ENCODE measurements around the gene OR2B2. TPM values are rescaled to one million over a fixed set of nuclear protein-coding genes. Genes with fewer than 3 reads are reported as not detected.

The OR2B2 gene
- total RNA-seq, 1 donor from 2014 or later = not detected

DNA sequence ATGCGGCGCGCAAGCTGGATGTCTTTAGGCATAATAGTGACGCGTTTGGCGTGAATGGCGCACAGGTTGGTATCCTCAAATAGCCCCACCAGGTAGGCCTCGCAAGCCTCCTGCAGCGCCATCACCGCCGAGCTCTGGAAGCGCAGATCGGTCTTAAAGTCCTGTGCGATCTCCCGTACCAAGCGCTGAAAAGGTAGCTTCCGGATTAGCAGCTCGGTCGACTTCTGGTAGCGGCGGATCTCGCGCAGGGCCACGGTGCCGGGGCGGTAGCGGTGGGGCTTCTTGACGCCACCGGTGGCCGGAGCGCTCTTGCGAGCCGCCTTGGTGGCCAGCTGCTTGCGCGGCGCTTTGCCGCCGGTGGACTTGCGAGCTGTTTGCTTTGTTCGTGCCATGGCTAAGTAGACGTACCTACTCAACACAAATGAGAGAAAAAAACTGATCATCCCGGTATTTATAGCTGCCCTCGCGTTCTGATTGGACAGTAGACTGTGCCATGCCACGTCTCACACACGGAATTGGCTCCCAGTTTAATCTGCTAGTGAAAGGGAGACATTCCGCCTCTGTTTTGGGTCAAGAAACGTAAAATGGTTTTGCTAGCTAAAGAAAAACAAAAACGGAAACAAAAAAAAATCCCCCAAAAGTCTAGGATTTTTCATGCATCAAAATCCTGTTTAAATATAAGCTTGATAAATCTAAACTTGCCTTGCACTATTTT lies 40.1 kb downstream of the OR2B2 start:
- no peaks in the 10 kb centered on the region for H3K36me3 Mint-ChIP-seq (ENCODE audit: insufficient read depth)
- DNase-seq (ENCODE audit: low spot score, unreplicated experiment) = peak; percentile 76
- TF ChIP-seq, protein P1, sequence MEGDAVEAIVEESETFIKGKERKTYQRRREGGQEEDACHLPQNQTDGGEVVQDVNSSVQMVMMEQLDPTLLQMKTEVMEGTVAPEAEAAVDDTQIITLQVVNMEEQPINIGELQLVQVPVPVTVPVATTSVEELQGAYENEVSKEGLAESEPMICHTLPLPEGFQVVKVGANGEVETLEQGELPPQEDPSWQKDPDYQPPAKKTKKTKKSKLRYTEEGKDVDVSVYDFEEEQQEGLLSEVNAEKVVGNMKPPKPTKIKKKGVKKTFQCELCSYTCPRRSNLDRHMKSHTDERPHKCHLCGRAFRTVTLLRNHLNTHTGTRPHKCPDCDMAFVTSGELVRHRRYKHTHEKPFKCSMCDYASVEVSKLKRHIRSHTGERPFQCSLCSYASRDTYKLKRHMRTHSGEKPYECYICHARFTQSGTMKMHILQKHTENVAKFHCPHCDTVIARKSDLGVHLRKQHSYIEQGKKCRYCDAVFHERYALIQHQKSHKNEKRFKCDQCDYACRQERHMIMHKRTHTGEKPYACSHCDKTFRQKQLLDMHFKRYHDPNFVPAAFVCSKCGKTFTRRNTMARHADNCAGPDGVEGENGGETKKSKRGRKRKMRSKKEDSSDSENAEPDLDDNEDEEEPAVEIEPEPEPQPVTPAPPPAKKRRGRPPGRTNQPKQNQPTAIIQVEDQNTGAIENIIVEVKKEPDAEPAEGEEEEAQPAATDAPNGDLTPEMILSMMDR (IDR thresholded peaks at IDR 0.05; ENCODE audit: unreplicated experiment) = peak; percentile 48
- H3K27me3 Mint-ChIP-seq = no peaks in the 10 kb centered on the region
- H3K9me3 Mint-ChIP-seq (ENCODE audit: low read depth) = no peaks in the 10 kb centered on the region
- H3K4me1 Mint-ChIP-seq (ENCODE audit: low read depth) = peaks cover 31% of the 10 kb centered on the region
- H3K27ac Mint-ChIP-seq = peak overlapping the region; percentile 98
- H3K4me3 Mint-ChIP-seq (ENCODE audit: low read depth) = peak overlapping the region; percentile 92

DNA sequence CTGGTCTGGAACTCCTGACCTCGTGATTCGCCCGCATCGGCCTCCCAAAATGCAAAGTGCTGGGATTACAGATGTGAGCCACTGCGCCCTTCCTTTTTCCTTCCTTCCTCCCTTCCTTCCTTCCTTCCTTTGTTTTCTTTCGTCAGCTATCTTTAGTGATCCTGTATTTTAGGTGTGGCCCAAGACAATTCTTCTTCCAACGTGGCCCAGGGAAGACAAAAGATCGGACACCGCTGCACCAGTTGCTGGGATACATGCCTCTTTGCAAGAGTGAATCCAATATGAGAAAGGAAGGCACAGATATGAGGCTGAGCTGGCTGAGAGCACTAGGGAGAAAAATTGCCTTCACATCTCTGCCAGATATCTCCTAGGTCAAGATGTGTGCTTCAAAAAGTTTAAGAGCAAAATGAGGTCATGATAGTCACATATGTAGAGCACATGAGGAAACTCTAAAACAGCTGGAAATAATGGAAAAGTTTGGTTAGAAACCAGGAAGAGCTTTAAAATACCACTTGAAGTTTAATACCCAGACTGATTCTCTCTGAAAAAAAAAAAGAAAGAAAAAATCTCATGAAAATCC lies 41.8 kb downstream of the OR2B2 start:
- peaks cover 36% of the 10 kb centered on the region for H3K4me1 Mint-ChIP-seq (ENCODE audit: low read depth)
- DNase-seq (ENCODE audit: low spot score, unreplicated experiment) = no peak
- H3K9me3 Mint-ChIP-seq (ENCODE audit: low read depth) = no peaks in the 10 kb centered on the region
- TF ChIP-seq, protein P1 (IDR thresholded peaks at IDR 0.05; ENCODE audit: unreplicated experiment) = no peak
- peak overlapping the region; percentile 98 for H3K27ac Mint-ChIP-seq
- no peaks in the 10 kb centered on the region for H3K27me3 Mint-ChIP-seq
- H3K36me3 Mint-ChIP-seq (ENCODE audit: insufficient read depth) = no peaks in the 10 kb centered on the region
- H3K4me3 Mint-ChIP-seq (ENCODE audit: low read depth) = peak overlapping the region; percentile 92

DNA sequence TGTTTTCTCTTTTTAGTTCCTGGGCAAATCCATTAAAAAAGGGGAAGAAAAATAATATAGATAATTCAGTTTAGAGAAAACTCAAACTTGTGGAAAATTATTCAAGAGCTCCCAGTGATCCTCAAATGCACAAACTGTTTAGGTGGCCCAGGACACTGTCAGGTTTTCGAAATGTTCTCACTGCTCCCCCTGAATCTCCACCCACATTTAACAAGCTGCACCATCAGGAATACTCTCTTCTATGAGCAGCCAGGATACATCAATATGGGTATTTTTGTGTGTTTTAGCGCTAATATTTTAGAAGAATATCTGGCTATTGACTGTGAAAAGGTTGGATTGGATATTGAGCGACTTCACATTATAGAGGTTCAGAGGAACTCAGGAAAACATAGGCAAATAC lies 43.9 kb downstream of the OR2B2 start:
- peaks cover 11% of the 10 kb centered on the region for H3K9me3 Mint-ChIP-seq (ENCODE audit: low read depth)
- no peak for DNase-seq (ENCODE audit: low spot score, unreplicated experiment)
- peaks cover 33% of the 10 kb centered on the region for H3K4me1 Mint-ChIP-seq (ENCODE audit: low read depth)
- peaks cover 10% of the 10 kb centered on the region for H3K36me3 Mint-ChIP-seq (ENCODE audit: insufficient read depth)
- no peak overlapping the region for H3K4me3 Mint-ChIP-seq (ENCODE audit: low read depth)
- H3K27ac Mint-ChIP-seq = peak overlapping the region; percentile 98
- TF ChIP-seq, protein P1 (IDR thresholded peaks at IDR 0.05; ENCODE audit: unreplicated experiment) = no peak
- no peaks in the 10 kb centered on the region for H3K27me3 Mint-ChIP-seq

DNA sequence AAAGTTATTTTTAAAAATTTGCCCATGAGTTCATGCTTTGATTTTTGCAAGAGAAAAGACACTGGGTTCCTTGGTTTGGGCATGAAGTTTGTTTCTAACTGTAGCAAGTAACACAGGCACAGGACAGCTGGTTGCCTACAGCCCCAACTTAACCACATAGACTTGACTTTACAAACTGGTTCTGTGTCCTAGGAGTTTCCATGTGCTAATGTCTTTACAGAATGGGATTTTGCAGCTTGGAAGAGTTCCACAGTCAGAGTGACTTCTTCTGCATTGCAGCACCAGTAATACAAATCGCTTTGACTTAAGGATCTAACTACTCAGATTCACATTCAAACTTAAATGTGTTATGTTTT lies 44.3 kb downstream of the OR2B2 start:
- H3K27me3 Mint-ChIP-seq = no peaks in the 10 kb centered on the region
- H3K27ac Mint-ChIP-seq = peak overlapping the region; percentile 98
- TF ChIP-seq, protein P1 (IDR thresholded peaks at IDR 0.05; ENCODE audit: unreplicated experiment) = no peak
- peaks cover 30% of the 10 kb centered on the region for H3K4me1 Mint-ChIP-seq (ENCODE audit: low read depth)
- H3K9me3 Mint-ChIP-seq (ENCODE audit: low read depth) = peaks cover 11% of the 10 kb centered on the region
- peaks cover 10% of the 10 kb centered on the region for H3K36me3 Mint-ChIP-seq (ENCODE audit: insufficient read depth)
- peak overlapping the region; percentile 82 for H3K4me3 Mint-ChIP-seq (ENCODE audit: low read depth)
- no peak for DNase-seq (ENCODE audit: low spot score, unreplicated experiment)

DNA sequence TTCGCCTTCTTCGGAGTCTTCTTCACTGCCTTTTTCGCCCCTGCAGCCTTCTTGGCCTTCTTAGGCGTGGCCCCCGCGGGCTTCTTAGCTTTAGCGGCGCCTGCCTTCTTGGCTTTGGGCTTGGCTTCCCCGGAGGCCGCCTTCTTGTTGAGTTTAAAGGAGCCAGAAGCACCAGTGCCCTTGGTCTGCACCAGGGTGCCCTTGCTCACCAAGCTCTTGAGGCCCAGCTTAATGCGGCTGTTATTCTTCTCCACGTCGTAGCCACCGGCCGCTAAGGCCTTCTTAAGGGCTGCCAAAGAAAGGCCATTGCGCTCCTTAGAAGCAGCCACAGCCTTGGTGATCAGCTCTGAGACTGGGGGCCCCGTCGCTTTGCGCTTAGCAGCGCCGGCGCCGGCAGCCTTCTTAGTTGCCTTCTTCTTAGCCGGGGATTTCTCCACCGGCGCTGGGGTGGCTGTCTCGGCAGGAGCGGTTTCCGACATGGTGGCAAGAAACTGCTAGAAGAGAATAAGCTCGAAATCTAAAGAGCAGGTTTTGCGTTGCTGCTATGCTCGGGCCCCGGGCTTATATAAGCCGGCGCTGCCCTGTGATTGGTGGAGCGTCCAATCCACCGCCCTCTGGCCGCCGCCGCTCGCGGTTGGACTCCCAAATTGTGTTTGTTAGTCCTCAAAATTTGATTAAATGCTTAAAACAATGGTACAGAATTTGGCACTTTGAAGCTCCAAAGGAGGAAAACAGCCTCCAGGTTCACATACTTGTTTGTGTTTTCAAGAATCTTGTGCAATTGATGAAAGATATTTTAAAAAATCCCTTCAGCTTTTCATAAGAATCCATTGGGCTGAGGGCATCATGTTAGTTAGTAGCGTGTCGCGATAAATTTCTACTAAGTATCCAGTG lies 44.9 kb downstream of the OR2B2 start:
- Mint-ChIP-seq H3K36me3 (ENCODE audit: insufficient read depth) (peaks cover 10% of the 10 kb centered on the region), H3K9me3 (ENCODE audit: low read depth) (peaks cover 11% of the 10 kb centered on the region), H3K4me3 (ENCODE audit: low read depth) (peak overlapping the region; percentile 82), H3K27ac (peak overlapping the region; percentile 98), H3K27me3 (no peaks in the 10 kb centered on the region), H3K4me1 (ENCODE audit: low read depth) (peaks cover 30% of the 10 kb centered on the region)
- DNase-seq (ENCODE audit: low spot score, unreplicated experiment) = peak; percentile 57
- TF ChIP-seq, protein P1 (IDR thresholded peaks at IDR 0.05; ENCODE audit: unreplicated experiment) = no peak
